ENCODE measurements around the gene ABCC10.

- TF ChIP-seq CTCF (IDR thresholded peaks at IDR 0.05) (no peak), POLR2A (IDR thresholded peaks at IDR 0.05) (no peak)
Observed at GRCh38 chr6:43465948-43466347, 38.6 kb downstream of the ABCC10 start.

Data from esophagus squamous epithelium (tissue), 4 donors.